Stimulated activated CD4-positive, alpha-beta T cell treated with anti-CD3 and anti-CD28 coated beads, Interleukin-15, amount 100 ng/mL, for 1 hour (primary cell): Measurements from ENCODE around the gene CNTNAP4.

Source experiments
- DNase-seq, 2 donors: peaks; one replicate each; pipeline ENCODE4 v3.0.0-alpha.2; 2020; ENCODE audit warnings: low read depth in 1 of 2, low spot score in 1 of 2

CNTNAP4 gene

GRCh38 chr16:76276745-76277438, at the start of gene CNTNAP4:
CNTNAP4 (plus strand) TSS chr16:76277401; CDS start chr16:76277663, 262 bp downstream.
- no peak for DNase-seq

- no peak for DNase-seq
Measured at GRCh38 chr16:76228546-76229146, 48.6 kb upstream of the CNTNAP4 start.

- DNase-seq, result no peak
Measured at GRCh38 chr16:76232704-76233103, 44.5 kb upstream of the CNTNAP4 start.

GRCh38 chr16:76235025-76235424, 42.2 kb upstream of the CNTNAP4 start:
- no peak for DNase-seq

- no peak for DNase-seq
Measured at GRCh38 chr16:76235426-76235825, 41.8 kb upstream of the CNTNAP4 start.

- no peak for DNase-seq
Measured at GRCh38 chr16:76237471-76237870, 39.7 kb upstream of the CNTNAP4 start.

GRCh38 chr16:76241755-76242154, 35.4 kb upstream of the CNTNAP4 start:
- DNase-seq, result no peak

GRCh38 chr16:76243620-76244019, 33.6 kb upstream of the CNTNAP4 start:
- no peak for DNase-seq

- no peak for DNase-seq
Measured at GRCh38 chr16:76246587-76246986, 30.6 kb upstream of the CNTNAP4 start.

GRCh38 chr16:76265434-76266045, 11.7 kb upstream of the CNTNAP4 start:
- DNase-seq, result no peak

- no peak for DNase-seq
Measured at GRCh38 chr16:76268824-76269223, 8.4 kb upstream of the CNTNAP4 start.

- no peak for DNase-seq
Measured at GRCh38 chr16:76277460-76278030, 344 bp downstream of the CNTNAP4 start.

- no peak for DNase-seq
Measured at GRCh38 chr16:76278086-76278485, 885 bp downstream of the CNTNAP4 start.

GRCh38 chr16:76278980-76279379, 1.8 kb downstream of the CNTNAP4 start:
- DNase-seq, result no peak

- no peak for DNase-seq
Measured at GRCh38 chr16:76280421-76281215, 3.4 kb downstream of the CNTNAP4 start.

- no peak for DNase-seq
Measured at GRCh38 chr16:76287466-76287865, 10.3 kb downstream of the CNTNAP4 start.

- no peak for DNase-seq
Measured at GRCh38 chr16:76292218-76292617, 15.0 kb downstream of the CNTNAP4 start.

- DNase-seq, result no peak
Measured at GRCh38 chr16:76293980-76294379, 16.8 kb downstream of the CNTNAP4 start.

GRCh38 chr16:76294396-76295214, 17.4 kb downstream of the CNTNAP4 start:
- no peak for DNase-seq

GRCh38 chr16:76297941-76298340, 20.7 kb downstream of the CNTNAP4 start:
- DNase-seq, result no peak
